Anterior cingulate cortex (tissue), 58 donors: ENCODE results near the gene TBL3.

ENCODE experiments used
- DNase-seq, 58 donors: peaks; one replicate each; lab custom pipeline; 2025; lab: John Stamatoyannopoulos, UW

TBL3 gene

DNA sequence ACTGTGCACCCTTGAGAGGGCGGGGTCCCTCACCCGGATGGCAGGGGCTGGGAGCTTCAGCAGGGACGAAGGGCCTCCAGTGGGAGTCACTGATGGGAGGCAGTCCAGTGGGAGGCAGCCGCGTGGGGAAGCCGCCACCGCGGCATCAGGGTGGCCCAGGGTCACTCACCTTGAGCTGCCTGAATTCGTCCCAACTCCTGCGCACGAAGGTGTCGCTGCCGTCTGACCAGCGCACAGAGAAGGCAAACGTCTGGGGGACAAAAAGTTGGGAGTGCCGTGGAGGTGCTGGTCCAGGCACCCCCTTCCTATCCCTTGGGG, 8.9 kb downstream of the TBL3 start:
- DNase-seq, result no peak

DNA sequence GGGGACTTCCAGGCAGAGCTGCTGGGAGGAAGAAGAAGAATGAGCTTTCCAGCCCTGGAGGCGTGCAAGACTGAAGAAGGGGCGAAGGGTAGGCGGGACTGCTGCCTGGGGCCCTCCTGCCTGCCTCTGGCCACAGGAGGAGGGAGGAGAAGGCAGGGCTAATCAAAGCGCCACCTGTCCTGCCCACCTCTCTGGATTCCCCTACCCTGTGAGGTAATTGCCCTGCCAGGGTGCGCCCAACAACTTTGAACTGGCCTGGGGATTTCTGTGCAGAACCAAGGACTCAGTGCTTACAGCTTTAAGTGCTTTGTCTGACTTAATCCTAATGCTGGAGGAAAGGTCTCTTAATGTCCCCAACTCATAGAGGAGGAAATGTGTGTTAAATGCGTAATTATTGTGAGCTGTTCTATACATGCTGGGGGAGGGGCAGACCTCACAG, 9.6 kb downstream of the TBL3 start, which contains the start of gene NOXO1:
NOXO1 (minus strand) TSS at position 72 of the 439 bp plus-strand sequence. CDS start 290 bp downstream, outside the sequence.
- no peak for DNase-seq

GRCh38 chr16:1982013-1982433, 10.2 kb downstream of the TBL3 start:
- DNase-seq, result peak in 18 of 58 donors; percentile 6 to 63 (median 38)

DNA sequence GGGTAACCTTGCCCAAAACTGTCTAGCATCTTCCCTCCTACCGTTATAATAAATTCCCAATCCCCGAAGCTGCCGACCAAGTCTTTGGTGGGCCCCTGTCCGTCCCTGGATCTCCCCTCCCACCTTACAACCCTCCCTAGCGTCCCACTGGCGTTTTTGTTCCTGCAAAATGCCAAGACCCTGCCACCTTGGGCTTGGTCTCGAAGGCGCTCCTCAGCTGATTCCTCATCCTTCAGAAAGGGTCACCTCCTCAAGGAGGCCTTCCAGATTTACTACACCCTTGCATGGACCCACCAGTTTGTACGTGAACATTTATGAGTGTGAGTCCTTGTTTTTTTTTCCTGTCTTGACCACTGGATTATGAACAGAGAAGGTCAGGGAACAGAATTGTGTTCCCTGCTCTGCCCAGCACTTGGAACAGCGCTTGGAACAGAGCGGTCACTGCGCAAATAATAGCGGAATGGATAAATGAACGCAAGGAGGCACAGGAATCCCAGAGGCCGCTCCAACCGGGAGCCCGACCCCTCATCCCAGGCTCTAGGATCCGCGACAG, 11.2 kb downstream of the TBL3 start:
- no peak for DNase-seq

DNA sequence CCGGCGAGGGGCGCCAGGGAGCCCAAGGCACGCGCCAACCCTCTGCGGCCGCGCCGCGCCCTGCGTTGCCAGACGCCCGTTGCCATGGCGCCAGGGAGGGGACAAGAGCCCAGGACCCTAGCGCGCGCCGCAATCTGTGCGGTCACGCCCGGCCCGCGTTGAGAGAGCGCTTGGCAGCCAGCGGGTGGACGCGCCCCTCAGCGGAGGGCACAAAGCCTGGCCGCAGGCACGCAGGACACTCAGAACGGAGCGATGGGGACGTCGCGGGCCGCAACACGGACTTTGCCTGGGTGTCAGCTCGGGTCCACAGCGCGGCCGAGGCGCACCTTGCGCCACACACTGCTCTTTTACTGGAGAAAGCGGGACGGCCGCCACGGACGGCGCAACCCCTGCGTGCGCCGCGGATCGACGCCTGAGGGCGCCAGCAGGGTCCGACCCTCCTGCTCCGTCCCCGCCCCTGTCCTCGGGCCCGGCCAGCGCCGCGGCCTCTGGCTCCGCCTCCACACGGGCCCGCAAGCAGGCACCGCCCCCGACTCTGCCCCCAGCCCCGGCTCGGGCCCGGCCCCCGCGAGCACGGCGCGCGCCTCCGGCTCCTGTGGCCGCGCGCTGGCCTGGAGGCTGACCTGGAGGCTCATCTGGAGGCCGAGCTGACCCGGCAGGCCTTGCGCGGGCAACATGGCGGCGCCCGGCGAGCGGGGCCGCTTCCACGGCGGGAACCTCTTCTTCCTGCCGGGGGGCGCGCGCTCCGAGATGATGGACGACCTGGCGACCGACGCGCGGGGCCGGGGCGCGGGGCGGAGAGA, 11.9 kb downstream of the TBL3 start, which contains the start of gene GFER:
GFER (plus strand) TSS at position 650 of the 803 bp plus-strand sequence; CDS start at position 676, 26 bp downstream.
- peak; percentile 16 to 93 (median 82) for DNase-seq

DNA sequence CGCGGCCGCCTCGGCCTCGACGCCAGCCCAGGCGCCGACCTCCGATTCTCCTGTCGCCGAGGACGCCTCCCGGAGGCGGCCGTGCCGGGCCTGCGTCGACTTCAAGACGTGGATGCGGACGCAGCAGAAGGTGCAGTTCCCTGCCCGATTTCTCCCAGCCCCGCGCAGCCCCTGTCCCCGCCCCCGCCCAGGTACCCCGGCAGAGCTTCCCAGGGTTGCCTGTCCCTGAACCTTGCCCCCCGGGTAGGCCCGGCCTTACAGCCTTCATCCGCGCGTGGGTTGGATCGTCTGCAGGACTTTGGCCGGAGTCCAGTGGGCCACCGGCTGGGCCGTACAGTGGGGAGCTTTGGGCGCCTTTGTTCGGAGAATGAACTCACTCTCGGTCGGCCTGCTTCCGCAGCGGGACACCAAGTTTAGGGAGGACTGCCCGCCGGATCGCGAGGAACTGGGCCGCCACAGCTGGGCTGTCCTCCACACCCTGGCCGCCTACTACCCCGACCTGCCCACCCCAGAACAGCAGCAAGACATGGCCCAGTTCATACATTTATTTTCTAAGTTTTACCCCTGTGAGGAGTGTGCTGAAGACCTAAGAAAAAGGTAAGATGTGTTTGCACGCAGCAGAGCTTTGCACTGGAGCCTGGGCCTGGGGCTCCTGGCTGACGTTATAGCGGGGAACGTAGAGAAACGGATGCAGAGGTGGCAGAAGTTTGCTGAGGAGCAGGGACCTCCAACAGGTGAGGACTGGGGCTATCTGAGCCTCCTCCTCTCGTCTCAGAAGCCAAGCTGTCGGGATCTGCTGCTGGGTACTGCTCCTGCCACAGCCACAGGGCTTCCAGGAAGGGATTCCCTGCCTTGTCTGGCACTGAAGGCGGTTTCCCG, 12.7 kb downstream of the TBL3 start:
- DNase-seq, result peak in 8 of 58 donors; percentile 30 to 62 (median 49)

DNA sequence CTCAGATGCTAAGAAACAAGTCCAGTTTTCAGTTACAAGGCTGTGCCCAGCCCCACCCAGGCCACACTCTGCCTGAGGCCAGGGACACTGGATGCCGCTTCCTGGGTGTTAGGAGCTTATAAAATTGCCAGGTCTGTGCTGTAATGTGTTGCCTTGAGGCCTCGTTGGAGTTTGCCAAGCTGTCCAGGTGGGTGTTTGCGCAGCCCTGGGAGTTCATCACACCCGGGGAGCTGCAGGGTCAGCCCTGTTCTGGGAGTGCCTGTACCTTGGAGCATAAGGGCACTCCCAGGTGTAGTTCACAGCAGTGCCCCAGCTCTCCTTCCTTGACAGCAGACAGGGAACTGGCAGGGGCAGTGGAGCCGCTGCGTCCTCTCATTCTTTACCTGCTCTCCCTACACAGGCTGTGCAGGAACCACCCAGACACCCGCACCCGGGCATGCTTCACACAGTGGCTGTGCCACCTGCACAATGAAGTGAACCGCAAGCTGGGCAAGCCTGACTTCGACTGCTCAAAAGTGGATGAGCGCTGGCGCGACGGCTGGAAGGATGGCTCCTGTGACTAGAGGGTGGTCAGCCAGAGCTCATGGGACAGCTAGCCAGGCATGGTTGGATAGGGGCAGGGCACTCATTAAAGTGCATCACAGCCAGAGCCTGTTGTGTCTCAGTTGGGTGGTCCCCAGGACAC, 13.8 kb downstream of the TBL3 start:
- DNase-seq, result no peak

DNA sequence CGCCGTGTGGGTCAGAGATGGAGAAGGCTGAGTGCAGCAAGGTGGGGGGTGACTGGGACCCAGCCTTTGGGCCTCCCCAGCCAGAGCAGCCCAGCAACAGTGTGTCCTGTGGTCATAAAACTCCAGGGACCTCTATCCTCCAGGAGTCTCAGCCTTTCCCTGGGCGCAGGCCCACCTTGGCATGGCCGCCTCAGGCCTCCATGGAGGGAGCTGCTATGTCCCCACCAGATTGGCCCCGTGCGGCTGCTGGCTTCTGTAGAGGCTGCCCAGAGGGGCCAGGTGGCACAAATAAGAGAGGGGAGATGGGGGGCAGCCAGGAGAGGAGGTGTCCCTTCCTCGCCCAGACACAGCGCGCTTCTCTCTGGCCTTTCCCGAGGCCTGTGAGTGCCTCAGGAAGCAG, 15.3 kb downstream of the TBL3 start:
- no peak for DNase-seq

DNA sequence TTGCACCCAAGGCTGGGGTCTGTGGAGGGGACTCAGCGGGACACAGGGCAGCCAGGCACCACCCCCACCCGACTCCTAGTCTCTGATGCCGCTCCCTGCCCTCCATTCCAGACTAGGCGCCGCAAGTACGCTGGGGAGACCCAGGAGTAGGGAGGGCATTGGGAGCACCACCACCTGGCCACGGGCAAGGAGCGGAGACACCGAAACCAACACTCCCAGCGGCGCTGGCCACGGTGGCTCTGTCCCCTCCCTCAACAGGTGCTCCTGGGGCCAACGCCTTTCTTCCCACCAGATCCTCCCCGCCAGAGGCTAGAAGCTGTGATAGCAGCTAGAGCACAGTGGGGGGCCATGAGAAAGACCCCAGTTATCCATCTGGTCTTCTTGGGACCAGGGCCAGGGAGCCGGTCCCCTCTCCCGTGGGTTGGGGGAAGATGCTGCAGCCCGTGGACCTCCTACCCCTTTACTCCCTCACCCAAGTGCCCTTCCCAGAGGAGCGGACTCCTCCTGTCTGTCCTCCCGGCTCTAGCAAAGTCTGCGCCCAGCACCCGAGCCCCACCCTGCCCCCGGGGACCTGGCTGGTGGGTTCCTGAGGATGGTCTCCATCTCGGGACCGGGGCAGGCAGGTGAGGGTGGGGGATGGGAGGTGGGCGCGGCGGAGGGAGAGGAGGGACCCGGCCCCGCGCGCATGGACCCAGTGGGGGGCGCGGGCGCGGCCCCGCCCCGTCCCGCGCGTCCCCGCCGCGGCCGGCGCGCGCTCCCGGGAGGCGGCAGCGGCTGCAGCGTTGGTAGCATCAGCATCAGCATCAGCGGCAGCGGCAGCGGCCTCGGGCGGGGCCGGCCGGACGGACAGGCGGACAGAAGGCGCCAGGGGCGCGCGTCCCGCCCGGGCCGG, 17.6 kb downstream of the TBL3 start, which contains the start of gene SYNGR3:
SYNGR3 (plus strand) TSS at position 762 of the 892 bp plus-strand sequence. CDS start 133 bp downstream, outside the sequence.
- peak in 2 of 58 donors; percentile 10 to 14 for DNase-seq

DNA sequence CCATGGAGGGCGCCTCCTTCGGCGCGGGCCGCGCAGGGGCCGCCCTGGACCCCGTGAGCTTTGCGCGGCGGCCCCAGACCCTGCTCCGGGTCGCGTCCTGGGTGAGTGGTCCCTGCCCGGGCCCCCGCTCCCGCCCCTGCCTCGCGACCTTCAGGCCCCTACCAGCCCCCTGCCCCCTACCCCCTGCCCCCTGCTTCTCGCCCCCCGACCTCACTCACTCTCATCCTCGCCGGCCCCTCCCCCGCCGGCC, 18.2 kb downstream of the TBL3 start:
- no peak for DNase-seq

GRCh38 chr16:1990351-1991134, 18.7 kb downstream of the TBL3 start:
- peak in 4 of 58 donors; percentile 10 to 56 (median 31) for DNase-seq

- peak in 2 of 58 donors; percentile 7 to 36 for DNase-seq
These were observed 19.3 kb downstream of the TBL3 start for GRCh38 chr16:1991135-1991551.

DNA sequence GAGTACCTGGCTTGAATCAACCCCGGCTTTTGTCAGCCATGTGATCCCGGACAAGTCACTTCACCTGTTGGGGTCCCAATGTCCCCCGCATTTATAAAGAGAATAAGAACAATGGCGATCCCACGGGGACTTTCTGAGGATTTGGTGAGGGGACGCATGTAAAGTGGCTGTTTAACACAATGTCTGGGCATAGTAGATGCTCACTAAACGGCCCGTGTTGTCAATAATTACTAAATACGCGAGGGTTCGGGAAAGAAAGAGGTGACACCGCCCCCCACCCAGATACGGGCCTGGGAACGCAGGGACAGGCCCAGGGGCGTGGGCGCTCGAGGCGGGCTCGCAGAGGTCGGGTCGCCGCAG, 19.7 kb downstream of the TBL3 start:
- DNase-seq, result no peak

GRCh38 chr16:1991948-1992703, 20.3 kb downstream of the TBL3 start:
- peak in 57 of 58 donors; percentile 20 to 94 (median 86) for DNase-seq

DNA sequence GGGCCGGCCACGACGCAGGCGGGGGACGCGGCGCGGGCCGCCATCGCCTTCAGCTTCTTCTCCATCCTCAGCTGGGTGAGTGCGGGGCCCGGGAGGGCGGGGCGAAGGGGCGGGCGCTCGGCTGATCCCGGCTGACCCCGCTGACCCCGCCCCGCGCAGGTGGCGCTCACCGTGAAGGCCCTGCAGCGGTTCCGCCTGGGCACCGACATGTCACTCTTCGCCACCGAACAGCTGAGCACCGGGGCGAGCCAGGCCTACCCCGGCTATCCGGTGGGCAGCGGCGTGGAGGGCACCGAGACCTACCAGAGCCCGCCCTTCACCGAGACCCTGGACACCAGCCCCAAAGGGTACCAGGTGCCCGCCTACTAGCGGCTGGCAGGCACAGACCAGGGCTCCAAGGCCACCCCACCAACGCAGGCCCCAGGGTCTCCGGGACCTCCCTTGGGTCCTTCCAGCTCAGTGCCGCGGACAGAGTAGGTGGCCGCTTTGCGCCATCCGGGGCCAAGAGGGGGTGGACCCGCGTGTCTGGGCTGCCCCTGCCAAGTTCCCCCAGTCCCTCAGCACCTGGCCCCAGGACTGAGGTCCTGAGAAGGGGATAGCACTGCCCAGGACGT, 21.0 kb downstream of the TBL3 start:
- DNase-seq, result no peak

DNA sequence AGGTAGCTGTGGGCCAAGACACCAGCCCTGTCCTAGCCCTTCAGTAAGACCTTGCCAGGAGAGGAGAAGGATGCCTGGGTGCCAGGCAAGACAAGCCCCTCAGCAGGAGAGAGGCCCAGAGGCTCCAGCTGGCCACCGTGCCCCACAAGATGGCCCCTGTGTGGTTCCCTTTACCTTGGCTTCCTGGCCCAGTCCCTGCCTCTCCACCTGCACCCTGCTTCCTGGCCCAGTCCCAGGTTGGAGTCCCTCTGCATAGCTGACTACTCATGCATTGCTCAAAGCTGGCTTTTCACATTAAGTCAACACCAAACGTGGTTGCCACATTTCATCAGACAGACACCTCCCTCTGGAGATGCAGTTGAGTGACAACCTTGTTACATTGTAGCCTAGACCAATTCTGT, 21.9 kb downstream of the TBL3 start:
- no peak for DNase-seq
